NCI-H1105 (cell line): ENCODE results near the gene BET1.

Source experiments
- DNase-seq: peaks from one replicate; lab custom pipeline; 2025; lab: John Stamatoyannopoulos, UW

Gene BET1

GRCh38 chr7:94011714-94012353, 7.7 kb upstream of the BET1 start:
- no peak for DNase-seq

- no peak for DNase-seq
Observed at GRCh38 chr7:94008537-94008936, 4.4 kb upstream of the BET1 start.

GRCh38 chr7:94005753-94006152, 1.6 kb upstream of the BET1 start:
- DNase-seq: no peak

- no peak for DNase-seq
Observed at GRCh38 chr7:94003446-94004023, 620 bp downstream of the BET1 start.

GRCh38 chr7:94001396-94001795, 2.8 kb downstream of the BET1 start:
- DNase-seq: no peak

GRCh38 chr7:93997868-93998267, 6.3 kb downstream of the BET1 start:
- no peak for DNase-seq

- DNase-seq: no peak
Observed at GRCh38 chr7:93992421-93993110, 11.6 kb downstream of the BET1 start.

GRCh38 chr7:93987297-93987696, 16.9 kb downstream of the BET1 start:
- no peak for DNase-seq

GRCh38 chr7:93985101-93985500, 19.1 kb downstream of the BET1 start:
- no peak for DNase-seq

- DNase-seq: no peak
Observed at GRCh38 chr7:93984024-93984423, 20.1 kb downstream of the BET1 start.

- no peak for DNase-seq
Observed at GRCh38 chr7:93981480-93981874, 22.7 kb downstream of the BET1 start.

GRCh38 chr7:93980744-93981479, 23.2 kb downstream of the BET1 start:
- no peak for DNase-seq

GRCh38 chr7:93977211-93977950, 26.8 kb downstream of the BET1 start:
- no peak for DNase-seq

GRCh38 chr7:93973134-93973533, 31.0 kb downstream of the BET1 start:
- DNase-seq: no peak

- DNase-seq: no peak
Observed at GRCh38 chr7:93972029-93972725, 32.0 kb downstream of the BET1 start.

- no peak for DNase-seq
Observed at GRCh38 chr7:93968911-93969620, 35.1 kb downstream of the BET1 start.

GRCh38 chr7:93964813-93965212, 39.3 kb downstream of the BET1 start:
- DNase-seq: no peak

GRCh38 chr7:93964262-93964661, 39.9 kb downstream of the BET1 start:
- no peak for DNase-seq

- DNase-seq: no peak
Observed at GRCh38 chr7:93960986-93961385, 43.2 kb downstream of the BET1 start.

GRCh38 chr7:93958651-93959050, 45.5 kb downstream of the BET1 start:
- DNase-seq: no peak

- no peak for DNase-seq
Observed at GRCh38 chr7:93958216-93958615, 45.9 kb downstream of the BET1 start.
